Natural killer cell (primary cell): ENCODE measurements around the gene LHFPL2. TPM values are rescaled to one million over a fixed set of nuclear protein-coding genes. Genes with fewer than 3 reads are reported as not detected.

ENCODE experiments used
- ATAC-seq, 3 donors: fragments of 150-1000 bp in 2 of 3; fragments of 200-7000 bp in 1 of 3; cut with Tn5 transposase; 1 replicate in 1 of 3; 2 replicates in 2 of 3; pipeline ENCODE4 v1.10.0; 2021; ENCODE audit warnings: mild to moderate bottlenecking in 2 of 3, moderate library complexity in 2 of 3
- DNase-seq, 2 donors: peaks; one replicate each; pipeline versions ENCODE4 v3.0.0 to v3.0.0-alpha.2; 2013 to 2021; ENCODE audit warnings: mixed read lengths in 1 of 2
- H3K27ac ChIP-seq: one replicate; pipeline ENCODE4 v1.5.1; 2013; ENCODE audit warnings: mild to moderate bottlenecking, low read length
- H3K27me3 ChIP-seq: one replicate; pipeline ENCODE4 v1.6.1; 2013; ENCODE audit warnings: low read length; ENCODE audit not compliant: control insufficient read depth, insufficient read depth
- H3K36me3 ChIP-seq: one replicate; pipeline ENCODE4 v1.6.1; 2013; ENCODE audit warnings: low read length; ENCODE audit not compliant: control insufficient read depth, insufficient read depth
- H3K4me1 ChIP-seq: one replicate; pipeline ENCODE4 v1.6.1; 2013; ENCODE audit warnings: low read length; ENCODE audit not compliant: control insufficient read depth, insufficient read depth
- H3K4me3 ChIP-seq: one replicate; pipeline ENCODE4 v1.5.1; 2013; ENCODE audit warnings: low read length
- H3K9me3 ChIP-seq: one replicate; pipeline ENCODE4 v1.6.1; 2013; ENCODE audit warnings: low read length; ENCODE audit not compliant: control insufficient read depth, insufficient read depth
- H3K27ac Mint-ChIP-seq, 2 donors: one replicate each; pipeline ENCODE4 v1.8.0; 2022; ENCODE audit warnings: mild to moderate bottlenecking in 2 of 2, mixed read lengths in 2 of 2, moderate library complexity in 1 of 2
- H3K27me3 Mint-ChIP-seq, 2 donors: one replicate each; pipeline ENCODE4 v1.8.0; 2022; ENCODE audit warnings: low read depth in 2 of 2, mixed read lengths in 2 of 2
- H3K36me3 Mint-ChIP-seq: one replicate; pipeline ENCODE4 v1.8.0; 2022; ENCODE audit warnings: mixed read lengths
- H3K4me1 Mint-ChIP-seq, 2 donors: one replicate each; pipeline ENCODE4 v1.8.0; 2022; ENCODE audit warnings: mixed read lengths in 2 of 2
- H3K4me3 Mint-ChIP-seq: one replicate; pipeline ENCODE4 v1.8.0; 2022; ENCODE audit warnings: mild to moderate bottlenecking, moderate library complexity, mixed read lengths
- H3K9me3 Mint-ChIP-seq, 2 donors: one replicate each; pipeline ENCODE4 v1.8.0; 2022; ENCODE audit warnings: mixed read lengths in 2 of 2
- CTCF ChIP-seq: fragments of 200-600 bp; IDR thresholded peaks from one replicate; pipeline ENCODE4 v1.8.0; 2022; ENCODE audit warnings: antibody characterized with exemption
- WGBS: methylation state at CpG from one replicate; pipeline ENCODE4 v1.1.7; 2013; ENCODE audit warnings: missing lambda C conversion rate; ENCODE audit not compliant: insufficient coverage; 5-methylcytosine and 5-hydroxymethylcytosine counted together
- intact Hi-C: fragments of 100-400 bp; cut with micrococcal nuclease; formaldehyde crosslinking; loops from one replicate; pipeline ENCODE4 v1.14.2; 2022
- total RNA-seq, 4 donors: library from RNA; stranded (reverse); fragments of 120-200 nt in 1 of 4; gene quantifications; one replicate each; pipeline versions ENCODE4 v1.2.3 to v1.2.4, GENCODE V29; 2013 to 2022

Gene LHFPL2
- total RNA-seq, 3 donors from 2014 or later (not counting 1 experiment from before 2014, with no cell fraction given) = 0.85 to 1.9 (median 1.00) TPM

GRCh38 chr5:78662323-78662722, 13.8 kb upstream of the LHFPL2 start:
- TF ChIP-seq CTCF = no peak
- H3K27ac Mint-ChIP-seq = no peak overlapping the region

GRCh38 chr5:78661691-78662090, 13.1 kb upstream of the LHFPL2 start:
- Mint-ChIP-seq H3K4me1 (no peaks in the 10 kb centered on the region), H3K4me3 (no peak overlapping the region), H3K27ac (no peak overlapping the region), H3K9me3 (no peaks in the 10 kb centered on the region), H3K36me3 (no peaks in the 10 kb centered on the region), H3K27me3 (peaks cover 12 to 16% of the 10 kb centered on the region in 2 donors)
- Histone ChIP-seq H3K4me3 (no peak overlapping the region), H3K36me3 (no peaks in the 10 kb centered on the region), H3K9me3 (no peaks in the 10 kb centered on the region), H3K4me1 (no peaks in the 10 kb centered on the region), H3K27ac (no peak overlapping the region), H3K27me3 (no peaks in the 10 kb centered on the region)
- DNase-seq = no peak
- no peak for TF ChIP-seq CTCF
- intact Hi-C loops = no loop called here
- WGBS = 100% methylated on average over 1 of the region's 1 CpG
- ATAC-seq = no peak

More at GRCh38 chr5:78662323-78662722, 13.8 kb upstream of the LHFPL2 start:
- Mint-ChIP-seq H3K9me3 (no peaks in the 10 kb centered on the region), H3K4me1 (no peaks in the 10 kb centered on the region), H3K36me3 (no peaks in the 10 kb centered on the region), H3K27me3 (peaks cover 10 to 13% of the 10 kb centered on the region in 2 donors), H3K4me3 (no peak overlapping the region)
- Histone ChIP-seq H3K4me3 (no peak overlapping the region), H3K36me3 (no peaks in the 10 kb centered on the region), H3K9me3 (no peaks in the 10 kb centered on the region), H3K4me1 (no peaks in the 10 kb centered on the region), H3K27ac (no peak overlapping the region), H3K27me3 (no peaks in the 10 kb centered on the region)
- WGBS = 80% methylated on average over 1 of the region's 1 CpG
- intact Hi-C loops = no loop called here
- DNase-seq = no peak
- ATAC-seq = no peak

DNA sequence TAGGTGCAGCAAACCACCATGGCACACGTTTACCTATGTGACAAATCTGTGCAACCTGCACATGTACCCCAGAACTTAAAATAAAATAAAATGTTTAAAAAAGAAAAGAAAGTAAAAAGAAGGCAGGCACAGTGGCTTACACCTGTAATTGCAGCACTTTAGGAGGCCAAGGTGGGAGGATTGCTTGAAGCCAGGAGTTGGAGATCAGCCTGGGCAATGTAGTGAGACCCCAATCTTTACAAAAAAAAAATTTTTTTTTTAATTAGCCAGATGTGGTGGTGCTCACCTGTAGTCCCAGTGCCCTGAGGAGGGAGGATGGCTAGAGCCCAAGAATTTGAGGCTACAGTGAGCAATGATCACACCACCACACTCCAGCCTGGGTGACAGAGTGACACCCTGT, 12.5 kb upstream of the LHFPL2 start:
- Mint-ChIP-seq H3K27ac (no peak overlapping the region), H3K4me3 (no peak overlapping the region), H3K4me1 (no peaks in the 10 kb centered on the region), H3K36me3 (no peaks in the 10 kb centered on the region), H3K27me3 (peaks cover 10 to 20% of the 10 kb centered on the region in 2 donors), H3K9me3 (no peaks in the 10 kb centered on the region)
- no peaks in the 10 kb centered on the region for H3K9me3 ChIP-seq
- intact Hi-C loops = no loop called here
- TF ChIP-seq CTCF = no peak
- no peak overlapping the region for H3K4me3 ChIP-seq
- WGBS = no CpG with 5 or more reads among the region's 1 CpG
- H3K27me3 ChIP-seq = no peaks in the 10 kb centered on the region
- no peak for DNase-seq
- H3K36me3 ChIP-seq = no peaks in the 10 kb centered on the region
- no peak for ATAC-seq
- H3K4me1 ChIP-seq = no peaks in the 10 kb centered on the region
- H3K27ac ChIP-seq = no peak overlapping the region

DNA sequence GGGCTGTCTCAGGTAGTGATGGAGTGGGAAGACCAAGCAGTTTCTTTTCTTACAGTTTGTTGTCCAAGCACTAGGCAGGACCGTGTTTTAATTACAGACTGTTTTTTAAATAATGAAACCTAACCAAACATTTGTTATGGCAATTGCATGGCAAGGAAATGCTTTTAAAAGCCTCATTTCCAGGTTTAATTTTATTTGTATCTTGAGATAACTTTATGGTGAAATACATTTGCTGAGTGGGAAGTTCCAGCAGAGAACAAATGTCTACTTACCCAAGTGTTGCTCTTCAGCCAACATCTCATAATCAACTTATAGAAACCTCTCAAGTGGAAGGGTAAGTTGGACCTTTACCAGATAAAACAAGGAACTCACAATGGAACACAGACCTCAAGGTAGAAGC, 11.8 kb upstream of the LHFPL2 start:
- Mint-ChIP-seq H3K27ac (no peak overlapping the region), H3K27me3 (peaks cover 8 to 20% of the 10 kb centered on the region in 2 donors), H3K9me3 (no peaks in the 10 kb centered on the region), H3K4me3 (no peak overlapping the region), H3K4me1 (no peaks in the 10 kb centered on the region), H3K36me3 (no peaks in the 10 kb centered on the region)
- intact Hi-C loops = no loop called here
- Histone ChIP-seq H3K27ac (no peak overlapping the region), H3K4me1 (no peaks in the 10 kb centered on the region), H3K9me3 (no peaks in the 10 kb centered on the region), H3K27me3 (no peaks in the 10 kb centered on the region), H3K36me3 (no peaks in the 10 kb centered on the region), H3K4me3 (no peak overlapping the region)
- WGBS = no CpG with 5 or more reads among the region's 1 CpG
- no peak for TF ChIP-seq CTCF
- ATAC-seq = no peak
- no peak for DNase-seq
